Nephron (organoid): ENCODE measurements around the gene GP9.

Experiments
- H3K27ac Mint-ChIP-seq, 3 experiments: 2 replicates each; pipeline ENCODE4 v1.8.0; 2020; ENCODE audit warnings: mixed read lengths in 3 of 3, mild to moderate bottlenecking in 2 of 3, moderate library complexity in 1 of 3
- H3K27me3 Mint-ChIP-seq: 2 replicates; pipeline ENCODE4 v1.8.0; 2021; ENCODE audit warnings: low read depth, mild to moderate bottlenecking, moderate library complexity, mixed read lengths
- H3K36me3 Mint-ChIP-seq: 2 replicates; pipeline ENCODE4 v1.8.0; 2020; ENCODE audit warnings: low read depth, mixed read lengths
- H3K4me1 Mint-ChIP-seq: 2 replicates; pipeline ENCODE4 v1.8.0; 2020; ENCODE audit warnings: mixed read lengths
- H3K4me3 Mint-ChIP-seq, 3 experiments: 2 replicates each; pipeline ENCODE4 v1.8.0; 2020; ENCODE audit warnings: mild to moderate bottlenecking in 3 of 3, mixed read lengths in 3 of 3, moderate library complexity in 2 of 3
- H3K9me3 Mint-ChIP-seq: 2 replicates; pipeline ENCODE4 v1.8.0; 2020; ENCODE audit warnings: mixed read lengths
- CTCF ChIP-seq, 3 experiments: fragments of 200-600 bp; sonication (generic); IDR thresholded peaks; one replicate each; pipeline ENCODE4 v1.5.0; 2021; ENCODE audit warnings: antibody characterized with exemption in 3 of 3; ENCODE audit not compliant: unreplicated experiment in 3 of 3

GP9 gene

DNA sequence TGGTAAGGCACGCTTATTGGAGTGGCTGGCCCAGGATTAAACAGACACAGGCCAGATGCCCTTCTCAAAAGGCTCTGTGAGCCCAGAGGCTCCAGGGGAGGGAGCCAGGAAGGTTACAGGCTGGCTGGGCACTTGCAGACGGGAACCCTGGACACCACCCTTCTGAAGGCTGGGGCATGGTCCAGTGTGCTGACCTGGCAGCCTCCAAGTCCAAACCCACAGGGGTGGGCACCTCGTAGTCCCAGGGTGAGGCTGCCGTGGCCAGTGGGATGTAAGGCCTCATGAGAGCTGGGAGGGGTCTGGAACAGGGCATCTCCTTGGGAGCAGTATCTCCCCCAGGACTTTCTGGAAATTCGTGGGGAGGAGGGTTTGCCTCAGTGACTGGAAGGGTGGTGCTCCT is 39.9 kb upstream of the GP9 start:
- Mint-ChIP-seq H3K27me3 (no peaks in the 10 kb centered on the region), H3K4me3 (no peak overlapping the region), H3K27ac (no peak overlapping the region), H3K36me3 (no peaks in the 10 kb centered on the region), H3K4me1 (peaks cover 59% of the 10 kb centered on the region), H3K9me3 (peaks cover 5% of the 10 kb centered on the region)
- TF ChIP-seq CTCF (IDR thresholded peaks at IDR 0.05; ENCODE audit: unreplicated experiment in 3 of 3) = no peak

GRCh38 chr3:129021140-129021551 is 39.4 kb upstream of the GP9 start:
- H3K4me1 Mint-ChIP-seq = peaks cover 59% of the 10 kb centered on the region

DNA sequence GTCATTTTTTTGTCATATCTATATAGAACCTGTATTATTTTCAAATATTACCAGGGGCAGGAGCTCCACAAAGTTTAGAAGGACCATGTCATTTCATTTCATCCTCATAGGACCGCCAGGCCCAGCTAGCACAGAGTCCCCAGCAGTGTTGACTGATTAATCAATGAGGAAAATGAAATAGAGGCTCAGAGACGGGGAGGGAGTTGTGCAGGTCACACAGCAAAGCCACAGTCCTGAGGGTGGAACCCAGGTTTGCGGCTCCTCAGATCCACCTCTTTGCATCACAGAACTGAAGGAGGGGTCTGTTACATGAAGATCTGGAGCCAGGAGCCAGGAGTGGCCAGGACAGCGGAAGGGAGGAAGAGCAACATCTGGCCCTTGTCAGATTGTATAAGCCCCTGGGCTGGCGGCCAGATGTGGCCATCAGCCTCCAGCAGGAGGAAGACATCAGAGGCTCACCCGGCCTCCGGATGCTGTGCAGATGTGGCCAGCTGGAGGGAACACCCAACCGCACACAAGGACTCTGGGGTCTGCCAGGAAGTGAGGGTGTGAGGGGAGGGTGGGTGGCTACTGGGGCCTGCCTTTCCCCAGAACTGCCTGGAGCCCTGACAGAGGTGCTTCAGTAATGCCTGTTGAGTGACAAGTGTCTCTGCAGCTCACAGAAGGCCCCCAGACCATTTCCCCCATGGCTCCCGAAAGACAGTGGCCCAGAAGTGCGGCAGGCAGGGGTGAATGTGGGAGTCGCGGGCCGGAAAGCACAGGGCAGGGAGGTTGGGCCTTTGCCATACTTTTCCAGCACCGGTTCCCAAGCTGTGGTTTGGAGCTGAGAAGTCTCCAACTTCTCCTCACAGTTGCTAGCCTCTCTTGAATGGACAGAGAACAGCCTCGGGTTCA is 38.2 kb upstream of the GP9 start:
- peaks cover 61% of the 10 kb centered on the region for H3K4me1 Mint-ChIP-seq
- no peak for TF ChIP-seq CTCF (IDR thresholded peaks at IDR 0.05; ENCODE audit: unreplicated experiment in 3 of 3)
- peaks cover 3% of the 10 kb centered on the region for H3K27me3 Mint-ChIP-seq
- H3K9me3 Mint-ChIP-seq = peaks cover 5% of the 10 kb centered on the region
- H3K36me3 Mint-ChIP-seq = no peaks in the 10 kb centered on the region
- peak overlapping the region; percentile 21 to 81 (median 77) for H3K27ac Mint-ChIP-seq
- H3K4me3 Mint-ChIP-seq = no peak overlapping the region

More at GRCh38 chr3:129021140-129021551, 39.4 kb upstream of the GP9 start:
- H3K4me3 Mint-ChIP-seq = no peak overlapping the region
- H3K27ac Mint-ChIP-seq = no peak overlapping the region
- no peak for TF ChIP-seq CTCF (IDR thresholded peaks at IDR 0.05; ENCODE audit: unreplicated experiment in 3 of 3)
- H3K9me3 Mint-ChIP-seq = peaks cover 5% of the 10 kb centered on the region
- H3K36me3 Mint-ChIP-seq = no peaks in the 10 kb centered on the region
- H3K27me3 Mint-ChIP-seq = no peaks in the 10 kb centered on the region

- Mint-ChIP-seq H3K9me3 (peaks cover 5% of the 10 kb centered on the region), H3K27ac (peak overlapping the region; percentile 21 to 81 (median 77)), H3K36me3 (no peaks in the 10 kb centered on the region), H3K4me3 (no peak overlapping the region), H3K27me3 (peaks cover 3% of the 10 kb centered on the region), H3K4me1 (peaks cover 55% of the 10 kb centered on the region)
- TF ChIP-seq CTCF (IDR thresholded peaks at IDR 0.05; ENCODE audit: unreplicated experiment in 3 of 3) = no peak
Observed at GRCh38 chr3:129023008-129023358, 37.6 kb upstream of the GP9 start.

GRCh38 chr3:129023909-129024308 is 36.7 kb upstream of the GP9 start:
- no peak for TF ChIP-seq CTCF (IDR thresholded peaks at IDR 0.05; ENCODE audit: unreplicated experiment in 3 of 3)
- Mint-ChIP-seq H3K4me1 (peaks cover 51% of the 10 kb centered on the region), H3K9me3 (peaks cover 5% of the 10 kb centered on the region), H3K27ac (peak overlapping the region; percentile 44 to 69 (median 57)), H3K4me3 (peak overlapping the region in 1 of 3 experiments; percentile 21), H3K27me3 (peaks cover 11% of the 10 kb centered on the region), H3K36me3 (no peaks in the 10 kb centered on the region)

GRCh38 chr3:129025108-129025507 is 35.5 kb upstream of the GP9 start:
- Mint-ChIP-seq H3K4me3 (peak overlapping the region; percentile 0 to 22 (median 3)), H3K27me3 (peaks cover 11% of the 10 kb centered on the region), H3K4me1 (peaks cover 48% of the 10 kb centered on the region), H3K27ac (peak overlapping the region in 1 of 3 experiments; percentile 21), H3K36me3 (no peaks in the 10 kb centered on the region), H3K9me3 (peaks cover 5% of the 10 kb centered on the region)
- TF ChIP-seq CTCF (IDR thresholded peaks at IDR 0.05; ENCODE audit: unreplicated experiment in 3 of 3) = no peak
